ENCODE results near the gene ANXA6.

Gene ANXA6

GRCh38 chr5:151153766-151154272 is 3.8 kb downstream of the ANXA6 start:
- DNase-seq (ENCODE audit: low spot score): peak; percentile 54

GRCh38 chr5:151153300-151153699 is 4.3 kb downstream of the ANXA6 start:
- no peak for DNase-seq (ENCODE audit: low spot score)

GRCh38 chr5:151151793-151152192 is 5.8 kb downstream of the ANXA6 start:
- peak; percentile 17 for DNase-seq (ENCODE audit: low spot score)

GRCh38 chr5:151151263-151151660 is 6.3 kb downstream of the ANXA6 start:
- no peak for DNase-seq (ENCODE audit: low spot score)

GRCh38 chr5:151150471-151151262 is 6.9 kb downstream of the ANXA6 start:
- peak; percentile 85 for DNase-seq (ENCODE audit: low spot score)

GRCh38 chr5:151148583-151148982 is 9.0 kb downstream of the ANXA6 start:
- DNase-seq (ENCODE audit: low spot score): peak; percentile 31

- no peak for DNase-seq (ENCODE audit: low spot score)
These were observed 10.5 kb downstream of the ANXA6 start for GRCh38 chr5:151147033-151147432.

GRCh38 chr5:151146061-151146460 is 11.5 kb downstream of the ANXA6 start:
- DNase-seq (ENCODE audit: low spot score): no peak

GRCh38 chr5:151144922-151145321 is 12.7 kb downstream of the ANXA6 start:
- no peak for DNase-seq (ENCODE audit: low spot score)

- no peak for DNase-seq (ENCODE audit: low spot score)
These were observed 13.3 kb downstream of the ANXA6 start for GRCh38 chr5:151144275-151144674.

- DNase-seq (ENCODE audit: low spot score): no peak
These were observed 13.9 kb downstream of the ANXA6 start for GRCh38 chr5:151143645-151144044.

- no peak for DNase-seq (ENCODE audit: low spot score)
These were observed 14.6 kb downstream of the ANXA6 start for GRCh38 chr5:151142933-151143332.

GRCh38 chr5:151141535-151141934 is 16.0 kb downstream of the ANXA6 start:
- DNase-seq (ENCODE audit: low spot score): peak; percentile 70

GRCh38 chr5:151140686-151141459 is 16.7 kb downstream of the ANXA6 start:
- no peak for DNase-seq (ENCODE audit: low spot score)

- peak; percentile 25 for DNase-seq (ENCODE audit: low spot score)
These were observed 17.9 kb downstream of the ANXA6 start for GRCh38 chr5:151139646-151140045.

GRCh38 chr5:151139015-151139414 is 18.6 kb downstream of the ANXA6 start:
- DNase-seq (ENCODE audit: low spot score): peak; percentile 67

- DNase-seq (ENCODE audit: low spot score): no peak
These were observed 19.5 kb downstream of the ANXA6 start for GRCh38 chr5:151138114-151138513.

- DNase-seq (ENCODE audit: low spot score): no peak
These were observed 20.3 kb downstream of the ANXA6 start for GRCh38 chr5:151137067-151137825.

GRCh38 chr5:151134228-151134627 is 23.4 kb downstream of the ANXA6 start:
- no peak for DNase-seq (ENCODE audit: low spot score)

GRCh38 chr5:151132963-151133362 is 24.6 kb downstream of the ANXA6 start:
- no peak for DNase-seq (ENCODE audit: low spot score)

GRCh38 chr5:151130922-151131891 is 26.4 kb downstream of the ANXA6 start:
- no peak for DNase-seq (ENCODE audit: low spot score)
